ENCODE results near the gene CHMP2A. TPM values are rescaled to one million over a fixed set of nuclear protein-coding genes. Genes with fewer than 3 reads are reported as not detected.

CHMP2A gene
- total and polyA plus RNA-seq, 2 of the 8 experiments (the other 6 are each of a cell fraction or from before 2014, with no cell fraction given), result 70.0 to 132 TPM

DNA sequence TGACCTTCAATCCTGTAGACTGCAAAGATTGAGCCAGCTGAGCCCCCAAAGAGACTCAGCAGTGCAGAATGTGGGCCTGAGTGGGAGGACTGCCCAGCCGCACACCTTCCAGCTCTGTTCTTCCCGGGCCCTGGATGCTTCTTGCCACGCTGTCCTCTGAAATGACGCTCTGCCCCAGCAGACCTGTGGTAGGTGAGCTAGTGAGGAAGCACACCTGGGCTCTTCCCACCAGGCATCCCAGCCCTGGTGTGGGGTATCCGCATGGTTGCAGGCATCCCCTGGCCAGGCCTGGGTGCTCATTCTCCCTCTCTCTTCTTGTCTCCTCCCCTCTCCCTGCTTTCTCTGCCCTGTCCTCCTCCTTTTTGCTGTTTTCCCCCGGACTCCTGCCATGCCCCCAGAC is 28.1 kb upstream of the CHMP2A start:
- Histone ChIP-seq H3K36me3 (ENCODE audit: control insufficient read depth in 2 of 4, insufficient read depth in 4 of 4, low read length in 3 of 4) (peaks cover 0 to 3% (median 0%) of the 10 kb centered on the region in 4 experiments; a peak in 1 of 8 replicates), H3K4me1 (replicated peaks in 1 of 4; ENCODE audit: control insufficient read depth in 3 of 4, insufficient read depth in 4 of 4, low read length in 3 of 4) (peaks cover 0 to 6% (median 0%) of the 10 kb centered on the region in 4 experiments; a peak in 3 of 7 replicates), H3K9me3 (ENCODE audit: insufficient read depth in 2 of 2, low read depth in 1 of 2, low read length in 1 of 2) (no peaks in the 10 kb centered on the region), H3K4me3 (ENCODE audit: extremely low read depth in 1 of 4, insufficient read depth in 2 of 4, low read depth in 3 of 4, low read length in 4 of 4) (no peak overlapping the region), H4K20me1 (replicated peaks in 1 of 2; ENCODE audit: control insufficient read depth in 1 of 2, insufficient read depth in 2 of 2, low read length in 2 of 2) (peaks cover 0 to 17% of the 10 kb centered on the region in 2 experiments), H2AFZ (ENCODE audit: low read length) (no peak overlapping the region), H3K23me2 (ENCODE audit: low read depth, low read length) (no peaks in the 10 kb centered on the region; the same call in 1 of the 2 replicates), H3K18ac (ENCODE audit: extremely low read depth, low read length) (no peak overlapping the region), H2BK15ac (ENCODE audit: low read length) (no peak overlapping the region), H2BK12ac (ENCODE audit: low read depth, low read length) (0 out of 2 replicates have a peak overlapping the region, but pooled peaks have one; percentile 17), H4K5ac (ENCODE audit: insufficient read length, low read depth, low read length) (no peak overlapping the region), H3K27me3 (replicated peaks in 1 of 4; ENCODE audit: control insufficient read depth in 3 of 4, extremely low read depth in 1 of 4, insufficient read depth in 3 of 4, low read length in 3 of 4) (no peaks in the 10 kb centered on the region), H3K4me2 (ENCODE audit: insufficient read depth in 1 of 2, low read depth in 2 of 2, low read length in 2 of 2) (no peak overlapping the region), H3K79me2 (ENCODE audit: control insufficient read depth in 1 of 2, insufficient read depth in 2 of 2, low read length in 2 of 2) (peaks cover 0 to 3% of the 10 kb centered on the region in 2 experiments; a peak in 1 of 4 replicates), H4K91ac (replicated peaks; ENCODE audit: insufficient read length, low read length) (no peak overlapping the region), H3K9ac (replicated peaks in 1 of 4; ENCODE audit: extremely low read depth in 1 of 4, low read depth in 3 of 4, low read length in 3 of 4) (no peak overlapping the region), H3K4ac (replicated peaks; ENCODE audit: insufficient read length, low read depth, low read length) (no peak overlapping the region), H4K8ac (ENCODE audit: extremely low read depth, insufficient read depth, low read length) (no peak overlapping the region), H3K27ac (ENCODE audit: low read depth, low read length) (no peak overlapping the region), H3K79me1 (ENCODE audit: low read depth, low read length) (0 out of 2 replicates have a peak, but pooled peaks cover 3% of the 10 kb centered on the region), H2BK5ac (ENCODE audit: low read depth, low read length) (no peak overlapping the region), H2BK20ac (ENCODE audit: low read length) (no peak overlapping the region), H2BK120ac (replicated peaks; ENCODE audit: low read depth, low read length) (no peak overlapping the region), H3K23ac (ENCODE audit: insufficient read length) (no peak overlapping the region), H2AK5ac (ENCODE audit: low read depth, low read length) (no peak overlapping the region), H3K14ac (ENCODE audit: insufficient read length) (no peak overlapping the region), H3K56ac (replicated peaks; ENCODE audit: insufficient read length, low read depth, low read length) (no peak overlapping the region)
- ChIA-PET POLR2A (ENCODE audit: partially characterized antibody) (interaction anchor here (1.1 kb wide), 1 partner anchor 63 kb away, joined by 3 read pairs; the partner anchor contains the start of gene ZBTB45), CTCF (ENCODE audit: partially characterized antibody) (interaction anchor here (1.3 to 2.5 kb wide), 2 partner anchors 23 to 62 kb away, joined by 3 to 20 read pairs; partner anchors contain the start of gene ZBTB45)
- FAIRE-seq (no peak), DNase-seq (ENCODE audit: low read depth in 1 of 2, low spot score in 2 of 2) (no peak)
- no peak for TF ChIP-seq NRF1 (IDR thresholded peaks at IDR 0.05; ENCODE audit: low read depth, low read length)
- no peak for TF ChIP-seq YY1 (IDR thresholded peaks at IDR 0.05; ENCODE audit: low read depth, low read length)
- no peak for TF ChIP-seq RXRA (IDR thresholded peaks at IDR 0.05; ENCODE audit: insufficient read depth, low read depth, low read length)
- no peak for TF ChIP-seq PHF8 (conservative IDR thresholded peaks at IDR 0.05; ENCODE audit: low read depth, low read length)
- WGBS, 2 experiments (ENCODE audit: extremely low coverage in 1 of 2, insufficient coverage in 1 of 2, insufficient read length in 1 of 2, insufficient replicate concordance in 2 of 2, low coverage in 1 of 2, low lambda C conversion rate in 2 of 2, missing lambda C conversion rate in 1 of 2), result 85% methylated on average over 6 of the region's 6 CpGs; no CpG with 5 or more reads in 1 of the 2 experiments

Measured in H1 (cell line).